ENCODE measurements around the gene SMOC1. TPM values are rescaled to one million over a fixed set of nuclear protein-coding genes. Genes with fewer than 3 reads are reported as not detected.

The SMOC1 gene
- polyA plus RNA-seq, 1 donor: 0.85 TPM

DNA sequence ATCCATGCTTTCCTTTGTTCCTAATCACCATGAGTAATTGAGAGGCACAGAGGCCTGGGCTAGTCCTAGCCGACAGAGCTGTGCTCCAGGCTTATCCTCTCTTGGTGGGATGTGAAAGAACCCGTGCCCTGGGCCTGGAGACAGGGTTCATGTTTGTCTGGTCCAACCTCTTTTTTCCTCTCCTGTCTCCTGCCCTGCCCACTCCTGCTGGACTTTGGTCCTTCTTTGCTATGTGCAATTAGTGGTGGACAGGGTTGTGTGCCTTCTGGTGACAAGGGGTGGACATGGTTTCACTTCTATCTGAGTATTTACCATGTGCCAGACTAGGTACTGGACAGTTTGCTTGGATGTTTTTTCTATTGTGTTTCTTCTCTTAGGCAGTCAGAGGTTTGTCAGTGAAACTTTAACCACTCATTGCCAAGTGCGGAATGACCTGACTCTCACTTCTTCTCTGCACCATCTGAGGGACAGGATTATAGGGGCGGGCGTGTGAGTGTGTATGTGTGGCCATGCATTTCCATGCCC is 126.1 kb downstream of the SMOC1 start:
- no peaks in the 10 kb centered on the region for H3K27me3 ChIP-seq (ENCODE audit: control insufficient read depth, insufficient read depth, low read length)
- no peaks in the 10 kb centered on the region for H3K36me3 ChIP-seq (ENCODE audit: control insufficient read depth, insufficient read depth, low read length)
- no peak overlapping the region for H3K4me3 ChIP-seq (ENCODE audit: low read length)
- DNase-seq: peak; percentile 86 to 93
- no CpG with 5 or more reads among the region's 5 CpGs for WGBS (ENCODE audit: insufficient coverage, low lambda C conversion rate)
- peak overlapping the region; percentile 51 for H3K27ac ChIP-seq (ENCODE audit: low read length)
- H3K9me3 ChIP-seq (ENCODE audit: control insufficient read depth, low read depth, low read length): no peaks in the 10 kb centered on the region
- peaks cover 16% of the 10 kb centered on the region for H3K4me1 ChIP-seq (ENCODE audit: control insufficient read depth, insufficient read depth, low read length)

DNA sequence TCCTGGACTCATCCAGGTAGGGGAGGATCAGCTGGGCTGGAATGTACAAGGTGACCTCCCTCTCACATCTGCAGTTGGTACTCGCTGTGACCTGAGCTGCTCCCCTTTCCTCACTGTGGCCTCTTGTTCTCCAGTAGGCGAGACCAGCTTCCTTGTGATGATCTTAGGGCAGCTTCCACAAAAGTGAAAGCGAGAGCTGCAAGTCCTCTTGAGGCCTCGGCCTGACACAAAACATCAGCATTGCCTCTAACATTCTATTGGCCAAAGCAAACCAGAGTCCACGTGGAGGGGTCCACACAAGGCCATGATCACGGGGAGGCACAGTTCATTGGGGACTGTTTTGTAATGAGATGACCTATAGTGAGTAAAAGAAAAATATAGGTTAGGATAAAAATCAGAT is 127.5 kb downstream of the SMOC1 start:
- WGBS (ENCODE audit: insufficient coverage, low lambda C conversion rate): no CpG with 5 or more reads among the region's 6 CpGs
- Histone ChIP-seq H3K27me3 (ENCODE audit: control insufficient read depth, insufficient read depth, low read length) (no peaks in the 10 kb centered on the region), H3K4me1 (ENCODE audit: control insufficient read depth, insufficient read depth, low read length) (peaks cover 16% of the 10 kb centered on the region), H3K4me3 (ENCODE audit: low read length) (no peak overlapping the region), H3K27ac (ENCODE audit: low read length) (no peak overlapping the region), H3K36me3 (ENCODE audit: control insufficient read depth, insufficient read depth, low read length) (no peaks in the 10 kb centered on the region), H3K9me3 (ENCODE audit: control insufficient read depth, low read depth, low read length) (no peaks in the 10 kb centered on the region)
- peak; percentile 20 to 42 for DNase-seq

DNA sequence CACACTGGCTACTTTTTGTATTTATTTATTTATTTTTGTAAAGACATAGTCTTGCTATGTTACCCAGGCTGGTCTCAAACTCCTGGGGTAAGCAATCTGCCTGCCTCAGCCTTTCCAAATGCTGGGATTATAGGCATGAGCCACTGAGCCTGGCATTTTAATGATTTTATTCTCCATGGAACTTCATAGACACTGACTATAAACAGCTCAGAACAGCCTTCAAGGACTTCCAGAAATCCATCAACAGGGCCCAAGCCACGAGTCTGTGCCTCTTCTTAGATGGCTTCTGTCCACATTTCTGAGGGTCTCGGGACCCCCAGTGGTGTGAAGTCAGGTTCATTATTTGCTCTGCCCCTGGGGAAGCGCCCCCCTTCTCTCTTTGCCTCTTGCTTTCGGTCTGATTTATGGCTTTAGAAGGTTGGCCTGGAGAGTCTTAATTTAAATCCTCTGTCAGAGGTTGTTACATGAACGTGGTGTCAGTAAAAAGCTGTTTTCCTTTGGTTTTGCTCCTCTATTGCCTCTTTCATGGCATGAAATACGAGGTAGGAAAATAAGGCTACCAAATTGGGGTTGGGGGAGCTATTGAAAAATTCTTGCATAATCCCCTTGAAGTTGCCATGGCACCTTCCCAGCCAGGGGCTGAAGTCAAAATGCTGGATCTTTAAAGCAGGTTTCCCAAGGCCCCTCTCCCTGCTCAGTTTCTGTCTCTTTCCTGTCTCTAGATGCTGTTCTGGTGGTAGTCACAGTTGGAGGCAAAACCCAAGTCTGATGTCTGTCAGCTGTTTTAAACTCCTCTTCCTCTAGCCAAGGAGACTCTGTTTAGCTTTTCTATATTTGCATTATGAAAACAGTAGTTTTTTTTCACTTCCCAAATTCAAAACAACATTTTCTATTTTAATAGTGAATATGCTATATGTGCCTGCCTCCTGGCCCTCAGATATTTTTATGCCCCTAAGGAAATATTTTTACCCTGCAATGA is 129.4 kb downstream of the SMOC1 start:
- H3K4me3 ChIP-seq (ENCODE audit: low read length): no peak overlapping the region
- no CpG with 5 or more reads among the region's 6 CpGs for WGBS (ENCODE audit: insufficient coverage, low lambda C conversion rate)
- H3K27ac ChIP-seq (ENCODE audit: low read length): no peak overlapping the region
- no peaks in the 10 kb centered on the region for H3K9me3 ChIP-seq (ENCODE audit: control insufficient read depth, low read depth, low read length)
- H3K4me1 ChIP-seq (ENCODE audit: control insufficient read depth, insufficient read depth, low read length): peaks cover 16% of the 10 kb centered on the region
- no peak for DNase-seq
- H3K36me3 ChIP-seq (ENCODE audit: control insufficient read depth, insufficient read depth, low read length): no peaks in the 10 kb centered on the region
- H3K27me3 ChIP-seq (ENCODE audit: control insufficient read depth, insufficient read depth, low read length): no peaks in the 10 kb centered on the region

DNA sequence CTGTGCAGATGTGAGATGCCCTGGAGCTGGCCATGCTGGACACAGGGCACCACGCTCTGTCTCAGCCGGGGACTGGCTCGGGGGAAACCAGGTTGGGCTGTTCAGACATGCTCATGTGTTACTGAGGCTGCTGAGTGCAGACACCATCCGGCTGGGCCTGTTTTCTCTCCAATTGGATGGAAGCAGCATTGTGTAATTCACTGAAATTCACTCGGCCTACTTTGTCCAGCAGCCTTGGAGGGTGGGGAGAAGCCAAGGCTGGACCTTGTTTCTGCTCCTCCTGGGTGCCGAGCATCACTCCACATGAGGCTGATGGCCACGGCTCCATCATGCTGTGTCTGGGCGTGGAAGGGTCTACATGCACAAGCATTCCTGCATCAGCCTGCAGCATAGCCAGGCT is 130.7 kb downstream of the SMOC1 start:
- Histone ChIP-seq H3K4me1 (ENCODE audit: control insufficient read depth, insufficient read depth, low read length) (peaks cover 10% of the 10 kb centered on the region), H3K36me3 (ENCODE audit: control insufficient read depth, insufficient read depth, low read length) (no peaks in the 10 kb centered on the region), H3K27me3 (ENCODE audit: control insufficient read depth, insufficient read depth, low read length) (no peaks in the 10 kb centered on the region), H3K27ac (ENCODE audit: low read length) (no peak overlapping the region), H3K9me3 (ENCODE audit: control insufficient read depth, low read depth, low read length) (no peaks in the 10 kb centered on the region), H3K4me3 (ENCODE audit: low read length) (no peak overlapping the region)
- WGBS (ENCODE audit: insufficient coverage, low lambda C conversion rate): no CpG with 5 or more reads among the region's 8 CpGs
- DNase-seq: no peak

DNA sequence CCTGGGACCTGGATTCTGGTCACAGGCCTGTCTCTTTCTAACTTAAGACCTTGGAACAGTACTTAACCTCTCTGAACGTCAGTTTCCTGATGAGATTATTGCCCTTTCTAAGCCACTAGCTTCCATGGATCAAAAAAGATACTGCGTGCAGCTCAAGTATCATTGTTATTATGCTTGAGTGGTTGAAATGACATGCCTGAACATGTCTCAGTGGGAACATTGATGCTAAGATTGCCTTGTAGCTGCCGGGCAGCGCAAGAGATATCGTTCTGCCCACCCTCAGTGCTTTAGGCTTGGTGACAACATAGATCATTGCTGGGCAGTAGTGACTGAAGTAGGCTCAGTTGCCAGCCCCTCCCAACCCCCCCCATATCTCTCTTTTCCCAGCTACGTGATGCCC is 131.9 kb downstream of the SMOC1 start:
- H3K36me3 ChIP-seq (ENCODE audit: control insufficient read depth, insufficient read depth, low read length): no peaks in the 10 kb centered on the region
- H3K9me3 ChIP-seq (ENCODE audit: control insufficient read depth, low read depth, low read length): no peaks in the 10 kb centered on the region
- H3K4me1 ChIP-seq (ENCODE audit: control insufficient read depth, insufficient read depth, low read length): no peaks in the 10 kb centered on the region
- no peak overlapping the region for H3K27ac ChIP-seq (ENCODE audit: low read length)
- no peak overlapping the region for H3K4me3 ChIP-seq (ENCODE audit: low read length)
- H3K27me3 ChIP-seq (ENCODE audit: control insufficient read depth, insufficient read depth, low read length): no peaks in the 10 kb centered on the region
- no peak for DNase-seq
- 100% methylated on average over 2 of the region's 6 CpGs for WGBS (ENCODE audit: insufficient coverage, low lambda C conversion rate)

DNA sequence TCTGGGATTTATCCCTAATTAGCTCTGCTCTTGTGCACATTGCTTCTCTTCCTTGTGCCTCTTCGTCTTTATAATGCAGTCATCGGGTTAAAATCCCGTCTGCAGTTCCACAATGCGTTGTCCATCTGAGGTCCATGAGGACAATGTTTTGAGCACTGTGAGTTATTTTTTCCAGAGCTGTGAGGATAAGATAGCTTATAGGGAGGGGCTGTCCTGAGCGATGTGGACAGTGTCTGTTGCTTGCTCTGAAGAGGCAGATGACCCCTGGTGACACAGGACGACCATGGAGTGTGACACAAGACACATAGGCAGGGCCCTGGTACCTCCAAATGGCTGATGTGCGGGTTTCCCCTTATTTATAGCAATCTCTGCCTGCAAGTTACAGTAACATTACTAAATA is 132.5 kb downstream of the SMOC1 start:
- H3K4me1 ChIP-seq (ENCODE audit: control insufficient read depth, insufficient read depth, low read length): no peaks in the 10 kb centered on the region
- no peak overlapping the region for H3K4me3 ChIP-seq (ENCODE audit: low read length)
- H3K9me3 ChIP-seq (ENCODE audit: control insufficient read depth, low read depth, low read length): no peaks in the 10 kb centered on the region
- 83% methylated on average over 1 of the region's 7 CpGs for WGBS (ENCODE audit: insufficient coverage, low lambda C conversion rate)
- DNase-seq: no peak
- H3K27me3 ChIP-seq (ENCODE audit: control insufficient read depth, insufficient read depth, low read length): no peaks in the 10 kb centered on the region
- H3K27ac ChIP-seq (ENCODE audit: low read length): no peak overlapping the region
- H3K36me3 ChIP-seq (ENCODE audit: control insufficient read depth, insufficient read depth, low read length): no peaks in the 10 kb centered on the region

DNA sequence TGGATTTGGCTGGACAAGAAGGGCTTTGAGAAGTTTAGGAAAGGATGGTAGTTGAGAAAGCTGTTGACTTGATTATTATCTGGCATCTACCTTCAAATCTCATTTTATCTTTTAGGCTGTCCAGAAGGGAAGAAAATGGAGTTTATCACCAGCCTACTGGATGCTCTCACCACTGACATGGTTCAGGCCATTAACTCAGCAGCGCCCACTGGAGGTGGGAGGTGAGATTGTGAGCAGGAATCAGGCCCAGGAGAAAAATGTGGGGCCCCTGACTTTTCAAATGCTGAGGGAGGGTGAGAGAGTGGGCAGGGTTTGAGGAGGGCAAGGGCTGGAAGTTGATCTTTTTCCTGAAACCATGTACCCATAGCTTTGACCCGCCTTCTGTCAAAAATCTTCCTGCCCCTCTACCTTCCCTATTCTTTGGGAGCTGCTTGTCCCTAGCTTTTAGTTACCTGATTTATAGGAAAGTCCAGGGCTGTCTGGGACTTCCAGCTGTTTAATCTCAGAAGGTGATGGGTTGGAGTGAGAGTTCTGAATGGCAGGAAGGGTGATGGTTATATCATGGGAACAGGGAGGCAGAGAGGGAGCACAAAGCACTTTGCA is 134.2 kb downstream of the SMOC1 start:
- no peak overlapping the region for H3K27ac ChIP-seq (ENCODE audit: low read length)
- no CpG with 5 or more reads among the region's 2 CpGs for WGBS (ENCODE audit: insufficient coverage, low lambda C conversion rate)
- H3K27me3 ChIP-seq (ENCODE audit: control insufficient read depth, insufficient read depth, low read length): no peaks in the 10 kb centered on the region
- peak in 1 of 2 donors; percentile 21 for DNase-seq
- H3K4me3 ChIP-seq (ENCODE audit: low read length): no peak overlapping the region
- no peaks in the 10 kb centered on the region for H3K36me3 ChIP-seq (ENCODE audit: control insufficient read depth, insufficient read depth, low read length)
- no peaks in the 10 kb centered on the region for H3K9me3 ChIP-seq (ENCODE audit: control insufficient read depth, low read depth, low read length)
- H3K4me1 ChIP-seq (ENCODE audit: control insufficient read depth, insufficient read depth, low read length): no peaks in the 10 kb centered on the region

DNA sequence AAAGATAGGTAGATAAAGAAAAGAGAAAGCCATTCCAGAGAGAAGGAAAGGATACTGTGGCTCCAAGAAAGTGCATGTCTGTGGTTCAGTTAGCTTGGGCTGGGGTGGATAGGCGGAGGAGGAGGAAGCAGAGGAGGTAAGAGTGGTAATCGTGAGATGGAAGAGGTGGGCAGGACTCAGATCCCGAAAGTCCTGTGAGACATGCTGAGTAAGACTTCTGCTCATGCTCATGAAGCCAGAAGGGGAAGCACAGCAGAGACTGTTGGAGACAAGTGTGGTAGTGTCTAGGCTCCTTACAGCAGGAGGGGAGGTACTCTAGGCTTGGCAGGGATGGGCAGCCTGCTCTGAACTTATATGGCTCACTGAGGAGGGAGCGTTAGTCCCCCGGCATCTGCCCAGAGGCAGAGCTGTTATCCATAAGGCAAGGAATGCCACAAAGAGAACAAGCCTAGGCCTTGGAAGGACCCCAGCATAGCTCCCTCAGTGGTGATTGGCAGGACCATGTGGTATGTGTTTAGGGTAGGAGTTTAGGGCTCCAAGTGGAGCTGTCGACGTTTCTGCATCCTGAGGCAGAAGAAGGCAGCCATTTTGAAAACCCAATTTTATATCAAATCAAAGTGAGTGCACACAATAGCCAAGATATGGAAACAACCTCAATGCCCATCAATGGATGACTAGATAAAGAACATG is 135.3 kb downstream of the SMOC1 start:
- no CpG with 5 or more reads among the region's 7 CpGs for WGBS (ENCODE audit: insufficient coverage, low lambda C conversion rate)

DNA sequence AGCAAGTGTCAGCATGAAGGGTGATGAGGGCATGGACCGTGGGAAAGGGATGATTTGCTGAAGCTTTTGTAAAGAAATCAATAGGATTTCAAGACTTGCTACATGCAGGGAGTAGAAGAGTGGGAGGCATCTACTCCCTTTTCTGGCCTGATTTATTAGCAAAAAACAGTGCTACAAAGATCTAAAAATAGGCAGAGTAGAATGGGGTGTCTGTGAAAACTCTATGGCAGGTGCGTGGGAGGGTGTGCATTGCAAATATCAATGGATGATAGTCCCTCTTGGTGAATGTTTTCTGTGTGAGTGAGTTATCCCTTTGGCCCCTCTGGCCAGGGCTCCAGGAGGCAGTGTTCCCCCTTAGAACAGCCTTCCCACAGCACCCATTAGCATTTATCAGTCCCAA is 139.0 kb downstream of the SMOC1 start:
- H3K4me1 ChIP-seq (ENCODE audit: control insufficient read depth, insufficient read depth, low read length): no peaks in the 10 kb centered on the region
- no peaks in the 10 kb centered on the region for H3K27me3 ChIP-seq (ENCODE audit: control insufficient read depth, insufficient read depth, low read length)
- DNase-seq: no peak
- no CpG with 5 or more reads among the region's 2 CpGs for WGBS (ENCODE audit: insufficient coverage, low lambda C conversion rate)
- H3K36me3 ChIP-seq (ENCODE audit: control insufficient read depth, insufficient read depth, low read length): no peaks in the 10 kb centered on the region
- no peaks in the 10 kb centered on the region for H3K9me3 ChIP-seq (ENCODE audit: control insufficient read depth, low read depth, low read length)
- no peak overlapping the region for H3K27ac ChIP-seq (ENCODE audit: low read length)
- no peak overlapping the region for H3K4me3 ChIP-seq (ENCODE audit: low read length)

More for the DNA sequence above, 135.3 kb downstream of the SMOC1 start:
- no peaks in the 10 kb centered on the region for H3K27me3 ChIP-seq (ENCODE audit: control insufficient read depth, insufficient read depth, low read length)
- no peaks in the 10 kb centered on the region for H3K36me3 ChIP-seq (ENCODE audit: control insufficient read depth, insufficient read depth, low read length)
- H3K4me3 ChIP-seq (ENCODE audit: low read length): no peak overlapping the region
- H3K9me3 ChIP-seq (ENCODE audit: control insufficient read depth, low read depth, low read length): no peaks in the 10 kb centered on the region
- no peak overlapping the region for H3K27ac ChIP-seq (ENCODE audit: low read length)
- DNase-seq: no peak
- H3K4me1 ChIP-seq (ENCODE audit: control insufficient read depth, insufficient read depth, low read length): no peaks in the 10 kb centered on the region

DNA sequence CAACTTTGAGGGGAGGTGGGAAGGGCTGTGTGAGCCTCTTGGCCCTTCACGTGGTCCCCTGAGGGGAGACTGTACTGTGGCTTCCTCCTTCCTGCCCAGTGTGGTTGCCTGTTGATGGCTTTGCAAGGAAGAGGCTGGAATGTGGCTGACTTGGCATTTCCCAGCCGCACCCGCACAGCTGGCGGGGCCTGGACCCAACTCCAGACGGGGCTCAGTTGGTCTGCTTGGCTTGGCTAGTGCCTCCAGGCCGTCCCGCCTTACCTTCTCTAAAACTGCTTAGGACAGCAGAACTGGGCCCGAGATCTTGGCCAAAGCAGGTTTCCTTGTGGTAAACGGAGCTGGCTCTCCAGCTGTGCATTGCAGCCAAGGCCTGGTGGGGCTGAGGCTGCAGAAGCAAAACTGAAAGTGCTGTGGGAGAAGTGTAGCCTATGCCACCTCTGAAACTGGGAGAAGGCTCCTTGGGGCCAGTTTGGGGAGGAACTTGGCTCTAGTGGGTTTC is 139.5 kb downstream of the SMOC1 start:
- Histone ChIP-seq H3K36me3 (ENCODE audit: control insufficient read depth, insufficient read depth, low read length) (no peaks in the 10 kb centered on the region), H3K4me3 (ENCODE audit: low read length) (no peak overlapping the region), H3K27me3 (ENCODE audit: control insufficient read depth, insufficient read depth, low read length) (no peaks in the 10 kb centered on the region), H3K27ac (ENCODE audit: low read length) (no peak overlapping the region), H3K4me1 (ENCODE audit: control insufficient read depth, insufficient read depth, low read length) (no peaks in the 10 kb centered on the region), H3K9me3 (ENCODE audit: control insufficient read depth, low read depth, low read length) (no peaks in the 10 kb centered on the region)
- no CpG with 5 or more reads among the region's 9 CpGs for WGBS (ENCODE audit: insufficient coverage, low lambda C conversion rate)
- peak; percentile 16 to 43 for DNase-seq

All from large intestine (tissue), 3 donors.